ENCODE data around the gene ITGA1.

DNA sequence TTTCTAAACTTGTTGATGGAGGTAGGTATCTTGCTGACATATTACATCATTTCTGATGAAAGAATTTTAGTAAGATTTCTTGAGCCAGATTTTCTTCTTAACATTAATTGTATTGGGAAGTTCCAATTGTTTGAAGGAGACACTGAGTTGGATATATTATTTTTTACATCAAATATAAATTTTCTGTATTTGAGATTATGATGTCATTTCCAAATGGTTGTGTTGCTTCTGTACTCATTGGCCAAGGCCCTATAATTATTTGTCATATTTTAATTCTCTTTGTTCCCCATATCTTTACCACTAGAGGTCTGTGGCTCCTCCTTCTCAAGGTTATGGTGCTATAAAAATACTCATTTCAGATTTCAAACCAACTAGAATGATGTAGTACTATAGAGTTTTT lies 53.4 kb downstream of the ITGA1 start:
- no peak for TF ChIP-seq RAD21 (IDR thresholded peaks at IDR 0.05)
- TF ChIP-seq SP1 (IDR thresholded peaks at IDR 0.05): no peak
- TF ChIP-seq, protein P1, sequence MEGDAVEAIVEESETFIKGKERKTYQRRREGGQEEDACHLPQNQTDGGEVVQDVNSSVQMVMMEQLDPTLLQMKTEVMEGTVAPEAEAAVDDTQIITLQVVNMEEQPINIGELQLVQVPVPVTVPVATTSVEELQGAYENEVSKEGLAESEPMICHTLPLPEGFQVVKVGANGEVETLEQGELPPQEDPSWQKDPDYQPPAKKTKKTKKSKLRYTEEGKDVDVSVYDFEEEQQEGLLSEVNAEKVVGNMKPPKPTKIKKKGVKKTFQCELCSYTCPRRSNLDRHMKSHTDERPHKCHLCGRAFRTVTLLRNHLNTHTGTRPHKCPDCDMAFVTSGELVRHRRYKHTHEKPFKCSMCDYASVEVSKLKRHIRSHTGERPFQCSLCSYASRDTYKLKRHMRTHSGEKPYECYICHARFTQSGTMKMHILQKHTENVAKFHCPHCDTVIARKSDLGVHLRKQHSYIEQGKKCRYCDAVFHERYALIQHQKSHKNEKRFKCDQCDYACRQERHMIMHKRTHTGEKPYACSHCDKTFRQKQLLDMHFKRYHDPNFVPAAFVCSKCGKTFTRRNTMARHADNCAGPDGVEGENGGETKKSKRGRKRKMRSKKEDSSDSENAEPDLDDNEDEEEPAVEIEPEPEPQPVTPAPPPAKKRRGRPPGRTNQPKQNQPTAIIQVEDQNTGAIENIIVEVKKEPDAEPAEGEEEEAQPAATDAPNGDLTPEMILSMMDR (IDR thresholded peaks at IDR 0.05; ENCODE audit: low read depth, low read length, missing input control): no peak
- TF ChIP-seq, protein P2, sequence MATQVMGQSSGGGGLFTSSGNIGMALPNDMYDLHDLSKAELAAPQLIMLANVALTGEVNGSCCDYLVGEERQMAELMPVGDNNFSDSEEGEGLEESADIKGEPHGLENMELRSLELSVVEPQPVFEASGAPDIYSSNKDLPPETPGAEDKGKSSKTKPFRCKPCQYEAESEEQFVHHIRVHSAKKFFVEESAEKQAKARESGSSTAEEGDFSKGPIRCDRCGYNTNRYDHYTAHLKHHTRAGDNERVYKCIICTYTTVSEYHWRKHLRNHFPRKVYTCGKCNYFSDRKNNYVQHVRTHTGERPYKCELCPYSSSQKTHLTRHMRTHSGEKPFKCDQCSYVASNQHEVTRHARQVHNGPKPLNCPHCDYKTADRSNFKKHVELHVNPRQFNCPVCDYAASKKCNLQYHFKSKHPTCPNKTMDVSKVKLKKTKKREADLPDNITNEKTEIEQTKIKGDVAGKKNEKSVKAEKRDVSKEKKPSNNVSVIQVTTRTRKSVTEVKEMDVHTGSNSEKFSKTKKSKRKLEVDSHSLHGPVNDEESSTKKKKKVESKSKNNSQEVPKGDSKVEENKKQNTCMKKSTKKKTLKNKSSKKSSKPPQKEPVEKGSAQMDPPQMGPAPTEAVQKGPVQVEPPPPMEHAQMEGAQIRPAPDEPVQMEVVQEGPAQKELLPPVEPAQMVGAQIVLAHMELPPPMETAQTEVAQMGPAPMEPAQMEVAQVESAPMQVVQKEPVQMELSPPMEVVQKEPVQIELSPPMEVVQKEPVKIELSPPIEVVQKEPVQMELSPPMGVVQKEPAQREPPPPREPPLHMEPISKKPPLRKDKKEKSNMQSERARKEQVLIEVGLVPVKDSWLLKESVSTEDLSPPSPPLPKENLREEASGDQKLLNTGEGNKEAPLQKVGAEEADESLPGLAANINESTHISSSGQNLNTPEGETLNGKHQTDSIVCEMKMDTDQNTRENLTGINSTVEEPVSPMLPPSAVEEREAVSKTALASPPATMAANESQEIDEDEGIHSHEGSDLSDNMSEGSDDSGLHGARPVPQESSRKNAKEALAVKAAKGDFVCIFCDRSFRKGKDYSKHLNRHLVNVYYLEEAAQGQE (IDR thresholded peaks at IDR 0.05): no peak
- no peak for TF ChIP-seq YY1 (IDR thresholded peaks at IDR 0.05)
- TF ChIP-seq EGR1 (IDR thresholded peaks at IDR 0.05; ENCODE audit: low read depth in 2 of 2): no peak
- TF ChIP-seq, protein P3, sequence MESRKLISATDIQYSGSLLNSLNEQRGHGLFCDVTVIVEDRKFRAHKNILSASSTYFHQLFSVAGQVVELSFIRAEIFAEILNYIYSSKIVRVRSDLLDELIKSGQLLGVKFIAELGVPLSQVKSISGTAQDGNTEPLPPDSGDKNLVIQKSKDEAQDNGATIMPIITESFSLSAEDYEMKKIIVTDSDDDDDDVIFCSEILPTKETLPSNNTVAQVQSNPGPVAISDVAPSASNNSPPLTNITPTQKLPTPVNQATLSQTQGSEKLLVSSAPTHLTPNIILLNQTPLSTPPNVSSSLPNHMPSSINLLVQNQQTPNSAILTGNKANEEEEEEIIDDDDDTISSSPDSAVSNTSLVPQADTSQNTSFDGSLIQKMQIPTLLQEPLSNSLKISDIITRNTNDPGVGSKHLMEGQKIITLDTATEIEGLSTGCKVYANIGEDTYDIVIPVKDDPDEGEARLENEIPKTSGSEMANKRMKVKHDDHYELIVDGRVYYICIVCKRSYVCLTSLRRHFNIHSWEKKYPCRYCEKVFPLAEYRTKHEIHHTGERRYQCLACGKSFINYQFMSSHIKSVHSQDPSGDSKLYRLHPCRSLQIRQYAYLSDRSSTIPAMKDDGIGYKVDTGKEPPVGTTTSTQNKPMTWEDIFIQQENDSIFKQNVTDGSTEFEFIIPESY (IDR thresholded peaks at IDR 0.05): no peak
- TF ChIP-seq, protein P4, sequence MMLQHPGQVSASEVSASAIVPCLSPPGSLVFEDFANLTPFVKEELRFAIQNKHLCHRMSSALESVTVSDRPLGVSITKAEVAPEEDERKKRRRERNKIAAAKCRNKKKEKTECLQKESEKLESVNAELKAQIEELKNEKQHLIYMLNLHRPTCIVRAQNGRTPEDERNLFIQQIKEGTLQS (IDR thresholded peaks at IDR 0.05): no peak
- TF ChIP-seq, protein P5, sequence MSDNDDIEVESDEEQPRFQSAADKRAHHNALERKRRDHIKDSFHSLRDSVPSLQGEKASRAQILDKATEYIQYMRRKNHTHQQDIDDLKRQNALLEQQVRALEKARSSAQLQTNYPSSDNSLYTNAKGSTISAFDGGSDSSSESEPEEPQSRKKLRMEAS (IDR thresholded peaks at IDR 0.05): no peak
- TF ChIP-seq TAF1 (conservative IDR thresholded peaks at IDR 0.05): no peak
- TF ChIP-seq HNF4G (IDR thresholded peaks at IDR 0.05): no peak
- TF ChIP-seq FOXA1 (IDR thresholded peaks at IDR 0.05): no peak
- TF ChIP-seq GABPA (IDR thresholded peaks at IDR 0.05 in 1 of 2, conservative IDR thresholded peaks at IDR 0.05 in 1 of 2): no peak

All from liver (tissue), 3 donors.